ENCODE measurements around the gene ZMIZ1. TPM values are rescaled to one million over a fixed set of nuclear protein-coding genes. Genes with fewer than 3 reads are reported as not detected.

Gene ZMIZ1
- polyA plus RNA-seq, 4 donors = 74.1 to 80.9 (median 77.0) TPM

- DNase-seq (ENCODE audit: low read depth in 4 of 4, low spot score in 3 of 4) = peak in 1 of 4 donors; percentile 84
These were observed 126.5 kb downstream of the ZMIZ1 start for GRCh38 chr10:79195091-79195923.

- no peak for DNase-seq (ENCODE audit: low read depth in 4 of 4, low spot score in 3 of 4)
These were observed 128.0 kb downstream of the ZMIZ1 start for GRCh38 chr10:79196470-79197461.

- no peak for DNase-seq (ENCODE audit: low read depth in 4 of 4, low spot score in 3 of 4)
These were observed 128.8 kb downstream of the ZMIZ1 start for GRCh38 chr10:79197558-79197957.

GRCh38 chr10:79200346-79200745, 131.6 kb downstream of the ZMIZ1 start:
- no peak for DNase-seq (ENCODE audit: low read depth in 4 of 4, low spot score in 3 of 4)

- no peak for DNase-seq (ENCODE audit: low read depth in 4 of 4, low spot score in 3 of 4)
These were observed 132.9 kb downstream of the ZMIZ1 start for GRCh38 chr10:79201706-79202105.

GRCh38 chr10:79202188-79203013, 133.6 kb downstream of the ZMIZ1 start:
- DNase-seq (ENCODE audit: low read depth in 4 of 4, low spot score in 3 of 4) = no peak

GRCh38 chr10:79203014-79203644, 134.4 kb downstream of the ZMIZ1 start:
- no peak for DNase-seq (ENCODE audit: low read depth in 4 of 4, low spot score in 3 of 4)

GRCh38 chr10:79203833-79204232, 135.1 kb downstream of the ZMIZ1 start:
- no peak for DNase-seq (ENCODE audit: low read depth in 4 of 4, low spot score in 3 of 4)

- DNase-seq (ENCODE audit: low read depth in 4 of 4, low spot score in 3 of 4) = no peak
These were observed 137.7 kb downstream of the ZMIZ1 start for GRCh38 chr10:79206300-79207095.

- DNase-seq (ENCODE audit: low read depth in 4 of 4, low spot score in 3 of 4) = no peak
These were observed 138.3 kb downstream of the ZMIZ1 start for GRCh38 chr10:79207096-79207357.

GRCh38 chr10:79207726-79208125, 139.0 kb downstream of the ZMIZ1 start:
- no peak for DNase-seq (ENCODE audit: low read depth in 4 of 4, low spot score in 3 of 4)

GRCh38 chr10:79208251-79208983, 139.7 kb downstream of the ZMIZ1 start:
- DNase-seq (ENCODE audit: low read depth in 4 of 4, low spot score in 3 of 4) = no peak

- DNase-seq (ENCODE audit: low read depth in 4 of 4, low spot score in 3 of 4) = no peak
These were observed 140.6 kb downstream of the ZMIZ1 start for GRCh38 chr10:79209340-79209739.

- DNase-seq (ENCODE audit: low read depth in 4 of 4, low spot score in 3 of 4) = no peak
These were observed 141.1 kb downstream of the ZMIZ1 start for GRCh38 chr10:79209831-79210230.

GRCh38 chr10:79210672-79211071, 141.9 kb downstream of the ZMIZ1 start:
- no peak for DNase-seq (ENCODE audit: low read depth in 4 of 4, low spot score in 3 of 4)

GRCh38 chr10:79211616-79212015, 142.8 kb downstream of the ZMIZ1 start:
- no peak for DNase-seq (ENCODE audit: low read depth in 4 of 4, low spot score in 3 of 4)

GRCh38 chr10:79215531-79215930, 146.8 kb downstream of the ZMIZ1 start:
- no peak for DNase-seq (ENCODE audit: low read depth in 4 of 4, low spot score in 3 of 4)

GRCh38 chr10:79219322-79219957, 150.7 kb downstream of the ZMIZ1 start:
- no peak for DNase-seq (ENCODE audit: low read depth in 4 of 4, low spot score in 3 of 4)

Measured in right renal pelvis (tissue), 4 donors.